ENCODE results near the gene TMEM98. TPM values are rescaled to one million over a fixed set of nuclear protein-coding genes. Genes with fewer than 3 reads are reported as not detected.

The TMEM98 gene, protein sequence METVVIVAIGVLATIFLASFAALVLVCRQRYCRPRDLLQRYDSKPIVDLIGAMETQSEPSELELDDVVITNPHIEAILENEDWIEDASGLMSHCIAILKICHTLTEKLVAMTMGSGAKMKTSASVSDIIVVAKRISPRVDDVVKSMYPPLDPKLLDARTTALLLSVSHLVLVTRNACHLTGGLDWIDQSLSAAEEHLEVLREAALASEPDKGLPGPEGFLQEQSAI
- total RNA-seq: 100 to 1,000 TPM in 1 of 2 donors, 10 to 100 TPM in 1; 86.0 to 118 TPM

DNA sequence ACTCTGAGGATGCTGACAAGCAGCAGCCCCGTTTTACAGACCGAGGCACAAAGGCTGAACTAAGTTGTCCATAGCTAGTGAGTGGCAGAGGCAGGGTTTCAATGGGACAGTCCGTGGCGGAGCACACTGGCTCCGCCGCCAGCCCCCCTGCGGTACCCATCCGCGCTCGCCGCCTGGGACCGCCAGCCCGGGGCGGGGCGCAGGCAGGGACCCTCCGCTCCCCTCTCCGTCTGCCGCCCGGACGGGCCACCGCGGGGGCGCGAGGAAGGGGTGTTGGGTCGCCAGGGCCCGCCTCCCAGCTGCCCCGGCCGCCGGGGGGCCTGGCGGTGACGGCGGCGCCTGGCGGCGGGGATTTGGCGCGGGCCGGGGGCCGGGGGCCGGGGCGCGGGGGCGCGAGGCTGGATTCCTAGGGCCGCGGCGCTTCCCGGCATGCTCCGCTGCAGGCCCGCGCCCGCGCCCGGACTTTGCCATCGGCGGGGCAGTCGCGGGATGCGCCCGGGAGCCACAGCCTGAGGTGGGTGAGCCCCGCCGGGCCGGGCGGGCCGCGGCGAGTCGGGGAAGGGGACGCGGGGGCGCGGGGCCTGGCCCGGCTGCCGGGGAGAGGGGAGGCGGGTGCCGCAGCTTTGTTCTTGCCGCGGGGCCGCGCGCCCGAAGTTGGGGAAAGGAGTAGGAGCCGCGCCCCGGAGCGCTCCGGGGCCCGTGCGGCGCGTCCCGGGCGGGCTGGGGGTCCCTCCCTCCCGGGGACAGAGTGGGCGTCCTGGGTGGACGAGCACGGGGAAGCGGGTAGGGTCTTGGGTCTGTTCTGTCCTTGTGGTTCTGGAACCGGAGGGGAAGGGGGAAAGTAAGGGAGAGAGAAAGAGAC lies at the start of gene TMEM98:
Gene TMEM98 (plus strand): TSS at position 430 of the 862 bp plus-strand sequence. CDS start 3,376 bp downstream, outside the sequence.

Other genes starting within 250 kb of the TMEM98 start
- 100 to 1,000 TPM; 114 to 129 TPM for gene MYO1D, start 51.0 kb upstream of the TMEM98 start, total RNA-seq
- gene SPACA3, start 63.7 kb downstream of the TMEM98 start, total RNA-seq: not detected

Measured in melanocyte of skin (primary cell).